GM18861 (cell line): ENCODE measurements around the gene WNT5A.

Source experiments
- ATAC-seq: cut with Tn5 transposase; IDR thresholded peaks from one replicate; pipeline ENCODE4 v1.9.1; 2021; ENCODE audit not compliant: unreplicated experiment

WNT5A gene

DNA sequence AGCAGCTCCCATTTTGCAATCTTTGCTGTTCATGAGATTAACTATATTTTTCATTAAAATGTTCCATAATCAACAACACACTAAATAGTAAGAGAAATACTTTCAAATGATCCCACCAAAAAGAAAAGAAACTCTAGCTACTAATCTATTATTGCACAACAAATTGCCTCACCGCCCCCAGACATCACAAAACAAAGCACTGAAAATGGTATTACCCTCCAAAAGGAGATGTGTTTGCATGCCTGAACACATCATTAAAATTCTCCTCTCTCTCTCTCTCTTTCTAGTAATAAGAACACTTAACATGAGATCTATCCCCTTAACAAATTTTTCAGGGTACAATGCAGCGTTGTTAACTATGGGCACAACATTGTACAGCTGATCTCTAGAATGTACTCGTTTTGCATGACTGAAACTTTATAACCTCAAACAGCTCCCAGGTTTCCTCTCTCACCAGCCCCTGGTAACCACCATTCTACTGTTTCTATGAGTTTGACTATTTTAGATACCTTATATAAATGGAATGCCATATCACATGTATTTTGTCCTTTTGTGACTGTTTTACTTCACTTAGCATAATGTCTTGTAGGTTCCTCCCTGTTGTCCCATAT, 33.1 kb downstream of the WNT5A start:
- no peak for ATAC-seq

GRCh38 chr3:55452886-55453285, 34.2 kb downstream of the WNT5A start:
- ATAC-seq: no peak

GRCh38 chr3:55449527-55449926, 37.6 kb downstream of the WNT5A start:
- no peak for ATAC-seq

DNA sequence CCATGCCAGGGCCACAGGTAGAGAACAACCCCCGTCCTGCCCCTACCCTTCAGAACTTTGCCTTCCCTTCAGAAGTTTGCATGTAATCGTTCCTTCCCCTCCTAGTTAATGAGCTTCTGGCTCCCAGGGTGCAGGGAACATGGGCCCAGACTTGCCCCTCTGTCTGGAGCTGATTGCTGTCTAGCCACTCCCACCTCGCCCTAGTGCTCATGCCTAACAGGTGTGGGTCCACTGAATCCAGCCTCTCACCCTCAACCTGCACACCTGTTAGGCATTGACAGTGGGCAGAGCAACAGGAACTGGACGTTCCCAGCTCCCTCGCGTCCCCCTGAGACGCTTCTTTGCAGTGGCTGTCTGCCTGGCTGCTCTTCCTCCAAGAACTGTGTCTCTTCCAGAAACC, 40.3 kb downstream of the WNT5A start:
- no peak for ATAC-seq

DNA sequence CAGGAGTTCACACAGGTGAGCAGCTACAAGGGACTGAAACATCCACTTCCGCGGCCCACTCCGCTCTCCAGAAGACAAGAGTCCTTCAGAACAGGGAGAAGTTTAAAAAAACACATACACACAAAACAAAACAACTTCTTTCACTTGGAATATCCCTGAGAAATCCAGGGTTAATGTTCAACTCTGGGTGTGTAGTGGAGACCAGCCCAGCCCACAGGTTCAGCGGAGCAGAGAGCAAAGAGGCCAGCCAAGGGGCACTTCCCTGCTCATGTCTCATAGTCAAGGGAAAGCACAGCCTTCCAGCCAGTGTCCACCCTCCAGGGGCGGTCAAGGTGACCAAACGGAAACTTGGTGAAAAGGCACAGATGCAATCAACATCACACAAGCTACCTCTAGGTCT, 41.6 kb downstream of the WNT5A start:
- ATAC-seq: no peak

DNA sequence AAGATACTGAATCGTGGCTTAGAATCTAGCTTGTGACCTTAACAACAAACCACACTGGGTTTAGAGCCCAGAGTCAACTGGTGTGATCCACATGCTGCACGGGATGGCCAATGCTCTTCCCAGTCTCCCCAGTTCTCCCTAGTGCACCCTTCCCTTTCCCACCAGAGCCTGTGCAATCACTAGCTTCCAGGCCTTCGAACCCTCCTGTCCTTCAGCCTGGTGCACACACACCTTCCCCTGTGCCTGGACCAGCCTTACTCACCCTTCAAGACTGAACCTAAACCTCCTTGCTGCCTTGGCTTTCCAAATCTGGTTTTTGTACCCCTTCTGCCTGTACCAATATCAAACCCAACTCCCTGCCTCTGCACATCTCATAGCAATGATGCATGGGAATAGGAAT, 43.8 kb downstream of the WNT5A start:
- no peak for ATAC-seq

DNA sequence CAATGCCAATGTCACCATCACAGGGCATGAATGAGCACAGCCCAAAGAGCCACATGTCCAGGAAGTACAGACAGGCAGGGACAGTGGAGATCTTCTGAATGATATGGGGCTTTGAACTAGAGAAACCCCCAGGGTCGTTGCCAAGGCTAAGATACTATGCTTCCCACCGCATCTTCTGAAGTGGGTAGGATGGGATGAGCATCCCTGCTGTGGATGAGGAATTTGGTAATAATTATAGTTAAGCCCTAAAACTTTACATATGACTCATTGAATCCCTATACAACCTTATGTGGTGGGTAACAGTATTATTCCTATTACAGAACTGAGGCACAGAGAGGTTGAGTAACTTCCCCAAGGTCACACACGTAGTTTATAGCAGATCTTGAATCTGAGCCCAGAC, 44.2 kb downstream of the WNT5A start:
- ATAC-seq: no peak

DNA sequence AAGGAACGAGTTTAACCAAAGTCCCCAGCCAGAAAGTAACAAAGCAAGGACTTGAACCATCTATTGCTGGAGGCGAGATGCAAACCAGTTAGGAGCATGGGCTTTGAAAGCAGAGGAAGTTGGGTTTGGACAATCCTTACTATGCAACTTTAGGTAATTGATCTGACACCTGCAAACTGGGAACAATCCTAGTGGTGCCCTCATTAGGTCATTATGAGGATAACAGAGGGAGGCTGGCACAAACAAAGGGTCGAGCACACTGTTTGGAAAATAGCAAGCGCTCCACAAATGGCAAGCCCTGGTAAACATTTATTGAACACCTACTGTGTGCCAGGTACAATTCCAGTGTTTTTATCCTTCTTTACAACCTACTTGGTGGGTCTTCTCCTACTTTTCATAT, 45.6 kb downstream of the WNT5A start:
- ATAC-seq: no peak

DNA sequence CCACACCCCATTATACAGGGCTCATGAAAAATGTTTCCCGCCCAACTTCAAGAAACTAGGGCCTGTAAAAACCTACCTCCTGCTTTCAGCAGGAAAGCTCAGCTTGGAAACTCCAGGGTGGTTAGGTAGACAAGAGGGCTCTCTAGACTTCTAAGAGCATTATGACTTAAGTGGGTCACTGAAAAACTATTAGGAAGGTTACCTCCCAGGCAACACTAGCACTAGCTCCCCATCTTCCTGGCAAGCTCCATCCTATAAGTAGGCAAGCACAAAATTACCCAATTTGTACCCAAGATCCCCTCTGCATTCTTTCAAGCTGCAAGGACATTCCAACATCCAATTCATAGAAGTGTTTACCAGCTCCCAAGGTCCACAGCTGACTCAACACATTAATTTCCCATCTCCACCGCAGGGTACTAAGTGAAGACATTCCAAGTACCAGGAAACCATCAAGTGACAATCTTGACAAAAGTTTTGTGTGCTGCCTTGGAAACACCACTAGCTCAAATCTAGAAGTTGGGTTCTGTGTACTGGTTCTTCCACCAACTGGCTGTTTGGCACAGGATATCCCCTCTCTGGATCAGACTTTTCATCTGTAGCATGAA, 46.9 kb downstream of the WNT5A start:
- no peak for ATAC-seq

- ATAC-seq: no peak
These were observed 47.4 kb downstream of the WNT5A start for GRCh38 chr3:55439657-55440056.

- no peak for ATAC-seq
These were observed 50.5 kb downstream of the WNT5A start for GRCh38 chr3:55436644-55437043.

DNA sequence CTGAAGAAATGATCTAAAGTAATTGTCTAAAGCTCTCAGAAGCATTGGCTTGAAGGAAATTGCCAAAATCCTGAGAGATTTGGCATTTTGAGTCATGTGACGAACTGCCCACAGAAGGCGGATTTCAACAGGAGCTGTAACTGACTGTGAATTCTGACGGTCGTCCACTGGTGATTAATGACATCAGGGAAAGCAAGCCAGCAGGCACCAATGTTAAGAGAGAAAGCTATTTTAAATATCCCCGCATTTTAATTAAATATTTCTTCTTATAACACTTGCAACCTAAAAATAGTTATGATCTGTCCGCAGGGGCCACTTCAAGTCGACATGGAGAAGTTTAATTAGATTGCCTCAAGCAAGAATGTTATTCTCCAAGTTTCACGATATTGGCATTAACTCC, 51.6 kb downstream of the WNT5A start:
- ATAC-seq: no peak

- no peak for ATAC-seq
These were observed 52.3 kb downstream of the WNT5A start for GRCh38 chr3:55434789-55435188.

- no peak for ATAC-seq
These were observed 56.1 kb downstream of the WNT5A start for GRCh38 chr3:55431041-55431440.

GRCh38 chr3:55427739-55428138, 59.4 kb downstream of the WNT5A start:
- ATAC-seq: no peak

DNA sequence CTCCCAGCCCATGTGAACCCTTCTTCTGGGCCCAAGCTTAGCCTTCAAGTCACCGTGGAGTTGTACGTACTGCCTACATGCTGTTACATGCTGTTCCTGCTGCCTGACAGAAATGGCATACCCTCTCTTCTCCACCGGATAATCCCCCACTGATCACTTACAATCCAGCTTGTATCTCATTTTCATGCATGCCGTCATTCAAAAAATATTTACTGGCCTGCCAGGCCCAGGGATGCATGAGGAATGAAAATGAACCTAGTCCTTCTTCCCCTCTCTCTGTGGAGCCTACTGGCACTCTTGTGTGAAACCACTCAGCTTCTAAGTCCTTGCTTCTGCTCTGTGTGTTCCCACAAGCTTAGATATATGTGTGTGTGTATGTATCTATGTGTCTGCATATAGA, 60.6 kb downstream of the WNT5A start:
- no peak for ATAC-seq

GRCh38 chr3:55423782-55424181, 63.3 kb downstream of the WNT5A start:
- ATAC-seq: no peak

DNA sequence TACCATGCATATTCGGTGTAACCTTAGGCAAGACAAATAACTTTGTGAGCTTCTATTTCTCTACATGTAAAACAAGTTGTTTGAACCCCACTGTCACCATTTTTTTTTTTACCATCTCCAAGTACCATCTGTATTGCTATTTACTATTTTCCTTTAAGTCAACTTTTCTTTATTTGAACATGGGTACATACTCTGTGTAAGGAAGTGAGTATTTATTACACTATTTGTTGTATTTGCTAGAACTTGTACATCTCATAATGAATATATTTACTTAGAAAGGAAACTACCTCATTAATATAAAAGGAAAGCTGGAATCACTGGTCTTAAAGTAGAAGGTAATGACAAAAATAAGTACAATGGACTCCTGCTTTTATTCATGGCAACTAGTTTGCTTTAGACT, 69.9 kb downstream of the WNT5A start:
- ATAC-seq: no peak

GRCh38 chr3:55416331-55416821, 70.7 kb downstream of the WNT5A start:
- no peak for ATAC-seq
